Duodenal mucosa (tissue), 2 donors: ENCODE results near the gene FCHO2.

Experiments
- H3K27ac ChIP-seq: one replicate; pipeline ENCODE4 v1.7.0; 2013; ENCODE audit warnings: low read depth, low read length
- H3K27me3 ChIP-seq, 2 donors: one replicate each; pipeline ENCODE4 v1.7.0; 2013; ENCODE audit warnings: low read length in 2 of 2, control low read depth in 1 of 2; ENCODE audit not compliant: insufficient read depth in 2 of 2, control insufficient read depth in 1 of 2
- H3K36me3 ChIP-seq, 2 donors: one replicate each; pipeline ENCODE4 v1.7.0; 2013; ENCODE audit warnings: low read length in 2 of 2, control low read depth in 1 of 2; ENCODE audit not compliant: insufficient read depth in 2 of 2, control insufficient read depth in 1 of 2
- H3K4me1 ChIP-seq, 2 donors: one replicate each; pipeline ENCODE4 v1.7.0; 2013; ENCODE audit warnings: low read length in 2 of 2, control low read depth in 1 of 2; ENCODE audit not compliant: insufficient read depth in 2 of 2, control insufficient read depth in 1 of 2
- H3K4me3 ChIP-seq, 2 donors: one replicate each; pipeline ENCODE4 v1.7.0; 2013; ENCODE audit warnings: low read length in 2 of 2, low read depth in 1 of 2
- H3K9ac ChIP-seq, 2 donors: one replicate each; pipeline ENCODE4 v1.7.0; 2013; ENCODE audit warnings: low read length in 2 of 2, low read depth in 1 of 2
- H3K9me3 ChIP-seq, 2 donors: one replicate each; pipeline ENCODE4 v1.7.0; 2013; ENCODE audit warnings: low read length in 2 of 2, control low read depth in 1 of 2; ENCODE audit not compliant: control insufficient read depth in 1 of 2

Gene FCHO2

GRCh38 chr5:73139485-73139884, 183.6 kb downstream of the FCHO2 start:
- Histone ChIP-seq H3K9me3 (no peaks in the 10 kb centered on the region), H3K27me3 (no peaks in the 10 kb centered on the region), H3K27ac (no peak overlapping the region), H3K4me1 (peaks cover 31% of the 10 kb centered on the region in 2 donors), H3K9ac (no peak overlapping the region), H3K4me3 (no peak overlapping the region), H3K36me3 (no peaks in the 10 kb centered on the region)
